H1 (cell line): ENCODE data around the gene STARD9. TPM values are rescaled to one million over a fixed set of nuclear protein-coding genes. Genes with fewer than 3 reads are reported as not detected.

Source experiments
- CTCF ChIA-PET: fragments of 300-600 bp; sonication (Branson Sonifier 250); formaldehyde crosslinking; loops from one replicate; lab custom pipeline; 2021; ENCODE audit not compliant: partially characterized antibody; lab: Charles Lee
- POLR2A ChIA-PET: fragments of 300-600 bp; sonication (Branson Sonifier 250); formaldehyde crosslinking; loops from one replicate; lab custom pipeline; 2021; ENCODE audit warnings: inconsistent platforms; ENCODE audit not compliant: partially characterized antibody; lab: Charles Lee
- DNase-seq, 2 experiments: peaks; one replicate each; pipeline versions ENCODE4 v3.0.0 to v3.0.0-alpha.2; 2010 to 2022; ENCODE audit warnings: low spot score in 2 of 2, low read depth in 1 of 2, mixed read lengths in 1 of 2
- FAIRE-seq: peaks from 2 replicates; lab custom pipeline; 2011; peaks lifted over from hg19 to GRCh38; lab: Jason Lieb, UNC
- H2AFZ ChIP-seq: 2 replicates; pipeline ENCODE4 v1.8.1; 2012; ENCODE audit warnings: low read length, inconsistent platforms
- H2AK5ac ChIP-seq: 2 replicates; pipeline ENCODE4 v1.6.1; 2013; ENCODE audit warnings: low read depth, low read length
- H2BK120ac ChIP-seq: replicated peaks from 2 replicates; pipeline ENCODE3; 2013; ENCODE audit warnings: low read depth, low read length, inconsistent platforms
- H2BK12ac ChIP-seq: 2 replicates; pipeline ENCODE4 v1.6.1; 2013; ENCODE audit warnings: low read depth, low read length
- H2BK15ac ChIP-seq: 2 replicates; pipeline ENCODE4 v1.6.1; 2013; ENCODE audit warnings: low read length
- H2BK20ac ChIP-seq: 2 replicates; pipeline ENCODE4 v1.6.1; 2013; ENCODE audit warnings: low read length
- H2BK5ac ChIP-seq: 2 replicates; pipeline ENCODE4 v1.6.1; 2013; ENCODE audit warnings: low read depth, low read length
- H3K14ac ChIP-seq: 2 replicates; pipeline ENCODE4 v1.6.1; 2013; ENCODE audit warnings: inconsistent platforms; ENCODE audit not compliant: insufficient read length
- H3K18ac ChIP-seq: 2 replicates; pipeline ENCODE4 v1.6.1; 2013; ENCODE audit warnings: low read length; ENCODE audit errors: extremely low read depth
- H3K23ac ChIP-seq: 2 replicates; pipeline ENCODE4 v1.6.1; 2013; ENCODE audit warnings: inconsistent platforms; ENCODE audit not compliant: insufficient read length
- H3K23me2 ChIP-seq: 2 replicates; pipeline ENCODE4 v1.6.1; 2013; ENCODE audit warnings: low read depth, low read length
- H3K27ac ChIP-seq: 2 replicates; pipeline ENCODE4 v1.6.1; 2011; ENCODE audit warnings: low read depth, low read length, inconsistent platforms
- H3K27me3 ChIP-seq, 4 experiments: replicated peaks in 1 of 4; 1 replicate in 1 of 4; 2 replicates in 3 of 4; pipeline versions ENCODE4 v1.6.1 to v1.8.1; 2011 to 2013; ENCODE audit warnings: low read length in 3 of 4, mild to moderate bottlenecking in 3 of 4, inconsistent platforms in 2 of 4, mixed read lengths in 2 of 4, moderate library complexity in 1 of 4; ENCODE audit not compliant: control insufficient read depth in 3 of 4, insufficient read depth in 3 of 4; ENCODE audit errors: extremely low read depth in 1 of 4
- H3K36me3 ChIP-seq, 4 experiments: 2 replicates each; pipeline versions ENCODE4 v1.6.1 to v1.8.1; 2011 to 2013; ENCODE audit warnings: mild to moderate bottlenecking in 4 of 4, low read length in 3 of 4, moderate library complexity in 2 of 4, control low read depth in 1 of 4, inconsistent platforms in 1 of 4; ENCODE audit not compliant: insufficient read depth in 4 of 4, control insufficient read depth in 2 of 4
- H3K4ac ChIP-seq: replicated peaks from 2 replicates; pipeline ENCODE3; 2013; ENCODE audit warnings: low read length, low read depth, mixed read lengths, inconsistent platforms; ENCODE audit not compliant: insufficient read length
- H3K4me1 ChIP-seq, 4 experiments: replicated peaks in 1 of 4; 1 replicate in 1 of 4; 2 replicates in 3 of 4; pipeline versions ENCODE4 v1.6.1 to v1.8.1; 2011 to 2013; ENCODE audit warnings: low read length in 3 of 4, inconsistent platforms in 2 of 4, mixed read lengths in 1 of 4; ENCODE audit not compliant: insufficient read depth in 4 of 4, control insufficient read depth in 3 of 4
- H3K4me2 ChIP-seq, 2 experiments: 2 replicates each; pipeline versions ENCODE4 v1.6.1 to v1.8.1; 2011 to 2013; ENCODE audit warnings: low read depth in 2 of 2, low read length in 2 of 2, control low read depth in 1 of 2, inconsistent platforms in 1 of 2, mild to moderate bottlenecking in 1 of 2; ENCODE audit not compliant: insufficient read depth in 1 of 2
- H3K4me3 ChIP-seq, 4 experiments: fragments of 200-600, 300-600 bp in 1 of 4; sonication (generic), shearing (Covaris generic), sonication (Bioruptor Twin) in 1 of 4; 2 replicates each; pipeline versions ENCODE4 v1.5.1 to v1.8.1; 2011 to 2016; ENCODE audit warnings: low read length in 4 of 4, low read depth in 3 of 4, control low read depth in 2 of 4, inconsistent platforms in 2 of 4, mild to moderate bottlenecking in 2 of 4, mixed read lengths in 1 of 4, moderate library complexity in 1 of 4; ENCODE audit not compliant: insufficient read depth in 2 of 4; ENCODE audit errors: extremely low read depth in 1 of 4
- H3K56ac ChIP-seq: replicated peaks from 2 replicates; pipeline ENCODE3; 2013; ENCODE audit warnings: low read depth, mild to moderate bottlenecking, mixed read lengths, low read length, inconsistent platforms; ENCODE audit not compliant: insufficient read length
- H3K79me1 ChIP-seq: 2 replicates; pipeline ENCODE4 v1.6.1; 2013; ENCODE audit warnings: low read depth, low read length, control low read depth
- H3K79me2 ChIP-seq, 2 experiments: 2 replicates each; pipeline versions ENCODE4 v1.6.1 to v1.8.1; 2012 to 2013; ENCODE audit warnings: low read length in 2 of 2, mild to moderate bottlenecking in 2 of 2, inconsistent platforms in 1 of 2; ENCODE audit not compliant: insufficient read depth in 2 of 2, control insufficient read depth in 1 of 2
- H3K9ac ChIP-seq, 4 experiments: replicated peaks in 1 of 4; 1 replicate in 1 of 4; 2 replicates in 3 of 4; pipeline versions ENCODE4 v1.6.1 to v1.8.1; 2011 to 2013; ENCODE audit warnings: low read depth in 3 of 4, low read length in 3 of 4, control low read depth in 2 of 4, mild to moderate bottlenecking in 2 of 4, moderate library complexity in 2 of 4, inconsistent platforms in 1 of 4; ENCODE audit errors: extremely low read depth in 1 of 4
- H3K9me3 ChIP-seq, 2 experiments: 2 replicates each; pipeline versions ENCODE4 v1.6.1 to v1.8.1; 2012 to 2013; ENCODE audit warnings: mild to moderate bottlenecking in 2 of 2, moderate library complexity in 2 of 2, control low read depth in 1 of 2, inconsistent platforms in 1 of 2, low read depth in 1 of 2, low read length in 1 of 2, mixed read lengths in 1 of 2; ENCODE audit not compliant: insufficient read depth in 2 of 2
- H4K20me1 ChIP-seq, 2 experiments: replicated peaks in 1 of 2; 2 replicates each; pipeline versions ENCODE3 to v1.8.1; 2011 to 2013; ENCODE audit warnings: inconsistent platforms in 2 of 2, low read length in 2 of 2, mild to moderate bottlenecking in 1 of 2; ENCODE audit not compliant: insufficient read depth in 2 of 2, control insufficient read depth in 1 of 2
- H4K5ac ChIP-seq: 2 replicates; pipeline ENCODE4 v1.6.1; 2013; ENCODE audit warnings: low read length, low read depth, mixed read lengths, inconsistent platforms; ENCODE audit not compliant: insufficient read length
- H4K8ac ChIP-seq: 2 replicates; pipeline ENCODE4 v1.8.0; 2013; ENCODE audit warnings: mild to moderate bottlenecking, moderate library complexity, low read length, inconsistent platforms; ENCODE audit not compliant: insufficient read depth; ENCODE audit errors: extremely low read depth
- H4K91ac ChIP-seq: replicated peaks from 2 replicates; pipeline ENCODE3; 2013; ENCODE audit warnings: low read length, mixed read lengths, inconsistent platforms; ENCODE audit not compliant: insufficient read length
- BACH1 ChIP-seq: IDR thresholded peaks from 2 replicates; pipeline ENCODE4 v1.6.1; 2012; ENCODE audit warnings: low read length, improper control_type of control experiment
- CEBPB ChIP-seq: IDR thresholded peaks from 2 replicates; pipeline ENCODE4 v1.6.1; 2012; ENCODE audit warnings: low read depth, low read length
- CTBP2 ChIP-seq: IDR thresholded peaks from 2 replicates; pipeline ENCODE4 v1.7.0; 2011; ENCODE audit warnings: borderline replicate concordance, mild to moderate bottlenecking, moderate library complexity, mixed read lengths, low read length; ENCODE audit not compliant: insufficient read depth, insufficient read length
- EGR1 ChIP-seq: IDR thresholded peaks from 2 replicates; pipeline ENCODE4 v1.6.1; 2011; ENCODE audit warnings: low read depth, low read length, borderline replicate concordance
- EP300 ChIP-seq, 2 experiments: IDR thresholded peaks; 1 replicate in 1 of 2; 2 replicates in 1 of 2; pipeline ENCODE4 v1.6.1; 2011 to 2012; ENCODE audit warnings: low read depth in 2 of 2, low read length in 2 of 2, mild to moderate bottlenecking in 2 of 2, borderline replicate concordance in 1 of 2, inconsistent platforms in 1 of 2, moderate library complexity in 1 of 2
- MAFK ChIP-seq: IDR thresholded peaks from 2 replicates; pipeline ENCODE4 v1.6.1; 2012; ENCODE audit warnings: low read depth, mild to moderate bottlenecking, improper control_type of control experiment, low read length
- RNF2 ChIP-seq: fragments of 200-900, 300-1000 bp; sonication (generic); IDR thresholded peaks from 2 replicates; pipeline ENCODE4 v1.7.1; 2016; ENCODE audit warnings: borderline replicate concordance, low read depth, mild to moderate bottlenecking, antibody characterized with exemption, low read length; ENCODE audit not compliant: poor library complexity, severe bottlenecking; ENCODE audit errors: missing control alignments
- RXRA ChIP-seq: IDR thresholded peaks from 2 replicates; pipeline ENCODE4 v1.6.1; 2011; ENCODE audit warnings: low read depth, mild to moderate bottlenecking, low read length, moderate library complexity; ENCODE audit not compliant: insufficient read depth
- SAP30 ChIP-seq: fragments of 300-600 bp; sonication (generic); IDR thresholded peaks from 2 replicates; pipeline ENCODE4 v1.7.1; 2012; ENCODE audit warnings: low read length, moderate library complexity, mild to moderate bottlenecking, inconsistent platforms; ENCODE audit not compliant: insufficient read depth, insufficient replicate concordance
- SIN3A ChIP-seq, 2 experiments: IDR thresholded peaks in 1 of 2; conservative IDR thresholded peaks in 1 of 2; 2 replicates each; pipeline ENCODE4 v1.6.1; 2011 to 2012; ENCODE audit warnings: low read length in 2 of 2, improper control_type of control experiment in 1 of 2, low read depth in 1 of 2, mild to moderate bottlenecking in 1 of 2
- SRF ChIP-seq: IDR thresholded peaks from 2 replicates; pipeline ENCODE4 v1.6.1; 2011; ENCODE audit warnings: mild to moderate bottlenecking, low read depth, low read length, moderate library complexity
- WGBS, 2 experiments: shearing (Covaris generic) in 1 of 2; methylation state at CpG; one replicate each; pipeline versions ENCODE4 v1.1.6 to v1.1.7; 2013 to 2015; ENCODE audit warnings: low lambda C conversion rate in 2 of 2, mixed read lengths in 2 of 2, inconsistent platforms in 1 of 2, low coverage in 1 of 2, missing lambda C conversion rate in 1 of 2; ENCODE audit not compliant: insufficient replicate concordance in 2 of 2, insufficient coverage in 1 of 2, insufficient read length in 1 of 2; ENCODE audit errors: extremely low coverage in 1 of 2, missing lambda C conversion rate in 1 of 2; 5-methylcytosine and 5-hydroxymethylcytosine counted together
- polyA plus RNA-seq, 7 experiments: library from polyadenylated mRNA; depleted of rRNA in 3 of 7; stranded (reverse) in 5 of 7; unstranded in 2 of 7; fragments of >200 nt in 5 of 7; fragments of 200-250 nt in 2 of 7; gene quantifications; 1 replicate in 5 of 7; 2 replicates in 1 of 7; 4 replicates in 1 of 7; pipeline versions ENCODE4 v1.2.1 to v1.2.3, GENCODE V29; 2011 to 2013; ENCODE audit warnings: missing spikeins in 2 of 7, mixed read lengths in 2 of 7
- total RNA-seq: library from RNA; stranded (reverse); fragmentation: NEBNext Ultra II Directional; extraction: Animal tissue kit (Norgen Biotek cat#: 25700); gene quantifications from 2 replicates; pipeline ENCODE4 v1.2.1, GENCODE V29; 2021

The STARD9 gene
- total and polyA plus RNA-seq, 2 of the 8 experiments (the other 6 are each of a cell fraction or from before 2014, with no cell fraction given), result 2.8 to 7.0 TPM

GRCh38 chr15:42750306-42750705 lies 174.9 kb downstream of the STARD9 start:
- H3K79me1 ChIP-seq, result no peaks in the 10 kb centered on the region
- 0 out of 7 replicates have a peak, but pooled peaks cover 0 to 2% (median 0%) of the 10 kb centered on the region in 4 experiments for H3K4me1 ChIP-seq
- FAIRE-seq, result no peak
- H3K4me2 ChIP-seq, result no peak overlapping the region
- H2BK5ac ChIP-seq, result no peak overlapping the region
- no peak overlapping the region for H3K27ac ChIP-seq
- H2BK120ac ChIP-seq, result no peak overlapping the region
- ChIA-PET CTCF (no interaction called here), POLR2A (interaction anchor here (1.1 kb wide), 1 partner anchor 12 kb away, joined by 3 read pairs; no protein-coding TSS in a partner anchor)
- H3K23me2 ChIP-seq, result no peaks in the 10 kb centered on the region
- no peak overlapping the region for H3K23ac ChIP-seq
- no peak overlapping the region for H4K5ac ChIP-seq
- H3K36me3 ChIP-seq, result peaks cover 0 to 4% (median 2%) of the 10 kb centered on the region in 4 experiments; a peak in 1 of 8 replicates
- WGBS, 2 experiments, result 95% methylated on average over 2 of the region's 2 CpGs; no CpG with 5 or more reads in 1 of the 2 experiments
- H3K14ac ChIP-seq, result no peak overlapping the region
- no peak for DNase-seq
- H3K9ac ChIP-seq, result no peak overlapping the region
- H3K4ac ChIP-seq, result no peak overlapping the region
- no peak overlapping the region for H2AK5ac ChIP-seq
- H2BK15ac ChIP-seq, result no peak overlapping the region
- no peak overlapping the region for H2BK20ac ChIP-seq
- H3K56ac ChIP-seq, result no peak overlapping the region
- H4K20me1 ChIP-seq, result no peaks in the 10 kb centered on the region
- H2BK12ac ChIP-seq, result no peak overlapping the region
- TF ChIP-seq RXRA (no peak), CTBP2 (no peak), SRF (no peak), CEBPB (no peak), MAFK (no peak), SAP30 (no peak), EP300 (IDR thresholded peaks at IDR 0.05; ENCODE audit: borderline replicate concordance in 1 of 2, low read depth in 2 of 2, low read length in 2 of 2) (no peak), BACH1 (no peak), RNF2 (no peak), SIN3A (conservative IDR thresholded peaks at IDR 0.05 in 1 of 2, IDR thresholded peaks at IDR 0.05 in 1 of 2; ENCODE audit: low read depth in 1 of 2, low read length in 2 of 2) (no peak), EGR1 (no peak)
- no peak overlapping the region for H4K8ac ChIP-seq
- H4K91ac ChIP-seq, result no peak overlapping the region
- H3K4me3 ChIP-seq, result no peak overlapping the region
- no peaks in the 10 kb centered on the region for H3K9me3 ChIP-seq
- no peak overlapping the region for H3K18ac ChIP-seq
- no peaks in the 10 kb centered on the region for H3K27me3 ChIP-seq
- no peak overlapping the region for H2AFZ ChIP-seq
- H3K79me2 ChIP-seq, result no peaks in the 10 kb centered on the region
